Testis (tissue), 2 donors: ENCODE data around the gene TLK2.
"Not testable (repeated sequence)": the region's sequence is repeated elsewhere in the genome, so short reads cannot be mapped to it uniquely, and the experiment has no call there.

ENCODE experiments used
- POLR2A ChIP-seq: fragments of 450-650 bp; IDR thresholded peaks from one replicate; pipeline ENCODE4 v1.6.1; 2017; ENCODE audit warnings: antibody characterized with exemption, mild to moderate bottlenecking, moderate library complexity
- TF ChIP-seq, protein P1 (sequence below), 3 experiments: fragments of 450-650 bp in 2 of 3; fragments of 200-600 bp in 1 of 3; sonication (generic) in 1 of 3; IDR thresholded peaks; one replicate each; pipeline ENCODE4 v1.5.1; 2016 to 2019; ENCODE audit warnings: antibody characterized with exemption in 3 of 3, mild to moderate bottlenecking in 2 of 3, moderate library complexity in 1 of 3

DNA sequence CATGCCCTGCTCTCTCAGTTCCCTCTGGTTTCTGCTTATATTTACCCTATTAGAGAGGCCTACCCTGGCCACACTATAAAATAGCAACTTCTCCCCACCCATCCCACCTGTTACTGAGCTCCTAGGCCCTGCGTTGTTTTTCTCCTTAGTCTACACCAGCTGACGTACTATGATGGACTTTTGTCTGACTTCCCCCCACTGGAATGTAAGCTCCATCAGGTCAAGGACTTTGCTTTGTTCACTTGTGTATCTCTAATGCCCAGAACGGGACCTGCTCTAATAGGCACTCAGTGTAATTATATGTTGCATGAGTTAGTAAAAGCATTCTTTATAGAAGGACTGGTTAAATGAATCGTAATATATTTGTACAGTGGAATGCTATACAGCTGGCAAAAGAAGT, 62.4 kb downstream of the TLK2 start:
- TF ChIP-seq, protein P1, sequence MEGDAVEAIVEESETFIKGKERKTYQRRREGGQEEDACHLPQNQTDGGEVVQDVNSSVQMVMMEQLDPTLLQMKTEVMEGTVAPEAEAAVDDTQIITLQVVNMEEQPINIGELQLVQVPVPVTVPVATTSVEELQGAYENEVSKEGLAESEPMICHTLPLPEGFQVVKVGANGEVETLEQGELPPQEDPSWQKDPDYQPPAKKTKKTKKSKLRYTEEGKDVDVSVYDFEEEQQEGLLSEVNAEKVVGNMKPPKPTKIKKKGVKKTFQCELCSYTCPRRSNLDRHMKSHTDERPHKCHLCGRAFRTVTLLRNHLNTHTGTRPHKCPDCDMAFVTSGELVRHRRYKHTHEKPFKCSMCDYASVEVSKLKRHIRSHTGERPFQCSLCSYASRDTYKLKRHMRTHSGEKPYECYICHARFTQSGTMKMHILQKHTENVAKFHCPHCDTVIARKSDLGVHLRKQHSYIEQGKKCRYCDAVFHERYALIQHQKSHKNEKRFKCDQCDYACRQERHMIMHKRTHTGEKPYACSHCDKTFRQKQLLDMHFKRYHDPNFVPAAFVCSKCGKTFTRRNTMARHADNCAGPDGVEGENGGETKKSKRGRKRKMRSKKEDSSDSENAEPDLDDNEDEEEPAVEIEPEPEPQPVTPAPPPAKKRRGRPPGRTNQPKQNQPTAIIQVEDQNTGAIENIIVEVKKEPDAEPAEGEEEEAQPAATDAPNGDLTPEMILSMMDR (IDR thresholded peaks at IDR 0.05): not testable (repeated sequence)
- TF ChIP-seq POLR2A: not testable (repeated sequence)
